Ureter (tissue), 1 donor: ENCODE data around the gene GALNT12. TPM values are rescaled to one million over a fixed set of nuclear protein-coding genes. Genes with fewer than 3 reads are reported as not detected.

Experiments used
- DNase-seq: peaks from one replicate; pipeline ENCODE4 v3.0.0-alpha.2; 2020; ENCODE audit warnings: low spot score
- total RNA-seq: library from RNA; stranded (reverse); gene quantifications from one replicate; pipeline ENCODE4 v1.2.4, GENCODE V29; 2023
- donor health status: DM: yes; HTN: yes; CAD: no.

The GALNT12 gene
- total RNA-seq, 1 donor from 2014 or later, result 38.5 TPM

DNA sequence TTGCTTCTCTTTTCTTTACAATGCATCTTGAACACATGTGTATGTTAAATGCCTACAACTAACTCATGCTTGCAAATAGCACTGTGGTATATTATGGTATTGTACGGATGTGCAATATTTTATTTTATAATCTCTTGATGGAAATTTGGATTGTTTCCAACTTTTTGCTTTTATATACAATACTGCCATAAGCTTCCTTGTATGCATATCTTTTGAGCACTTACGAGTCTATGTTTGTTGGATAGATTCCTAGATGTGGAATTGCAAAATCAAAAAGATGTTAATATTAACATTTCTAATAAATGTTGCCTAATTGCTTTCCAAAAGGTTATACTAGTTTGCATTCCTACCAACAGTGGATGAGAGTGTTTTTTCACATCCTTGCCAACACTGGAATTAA is 3.4 kb upstream of the GALNT12 start:
- DNase-seq, result no peak

GRCh38 chr9:98805506-98806272 is 1.8 kb upstream of the GALNT12 start:
- no peak for DNase-seq

DNA sequence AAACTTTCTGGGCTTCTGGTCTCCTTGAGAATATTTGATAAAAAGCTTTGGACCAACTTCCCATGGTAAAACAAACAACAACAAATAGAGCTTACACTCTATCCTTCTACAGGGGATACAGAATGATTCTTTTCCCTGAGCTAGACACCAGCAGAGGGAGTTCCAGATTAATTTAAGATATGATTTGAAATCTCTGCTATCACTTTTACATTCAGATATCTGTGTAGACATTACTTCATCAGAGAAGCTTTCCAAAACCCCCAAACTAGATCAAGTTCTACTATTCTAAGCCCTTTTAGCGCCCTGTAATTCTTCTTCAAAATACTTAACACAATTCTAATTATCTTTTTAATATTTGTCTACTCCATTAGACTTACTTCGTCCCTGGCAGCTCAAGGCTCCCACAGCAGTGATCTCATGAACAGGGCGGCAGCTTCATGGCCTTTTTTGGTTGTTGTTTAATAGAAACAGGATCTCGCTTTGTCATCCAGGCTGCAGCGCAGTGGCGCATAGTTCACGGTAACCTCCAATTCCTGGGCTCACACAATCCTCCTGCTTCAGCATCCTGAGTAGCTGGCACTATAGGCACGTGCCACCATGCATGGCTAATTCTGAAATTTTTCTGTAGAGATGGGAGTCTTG is 955 bp upstream of the GALNT12 start:
- DNase-seq, result no peak

- DNase-seq, result no peak
These were observed 335 bp downstream of the GALNT12 start for GRCh38 chr9:98807814-98808195.

- DNase-seq, result peak; percentile 82
These were observed 943 bp downstream of the GALNT12 start for GRCh38 chr9:98808411-98808815.

- DNase-seq, result no peak
These were observed 1.4 kb downstream of the GALNT12 start for GRCh38 chr9:98808875-98809274.

DNA sequence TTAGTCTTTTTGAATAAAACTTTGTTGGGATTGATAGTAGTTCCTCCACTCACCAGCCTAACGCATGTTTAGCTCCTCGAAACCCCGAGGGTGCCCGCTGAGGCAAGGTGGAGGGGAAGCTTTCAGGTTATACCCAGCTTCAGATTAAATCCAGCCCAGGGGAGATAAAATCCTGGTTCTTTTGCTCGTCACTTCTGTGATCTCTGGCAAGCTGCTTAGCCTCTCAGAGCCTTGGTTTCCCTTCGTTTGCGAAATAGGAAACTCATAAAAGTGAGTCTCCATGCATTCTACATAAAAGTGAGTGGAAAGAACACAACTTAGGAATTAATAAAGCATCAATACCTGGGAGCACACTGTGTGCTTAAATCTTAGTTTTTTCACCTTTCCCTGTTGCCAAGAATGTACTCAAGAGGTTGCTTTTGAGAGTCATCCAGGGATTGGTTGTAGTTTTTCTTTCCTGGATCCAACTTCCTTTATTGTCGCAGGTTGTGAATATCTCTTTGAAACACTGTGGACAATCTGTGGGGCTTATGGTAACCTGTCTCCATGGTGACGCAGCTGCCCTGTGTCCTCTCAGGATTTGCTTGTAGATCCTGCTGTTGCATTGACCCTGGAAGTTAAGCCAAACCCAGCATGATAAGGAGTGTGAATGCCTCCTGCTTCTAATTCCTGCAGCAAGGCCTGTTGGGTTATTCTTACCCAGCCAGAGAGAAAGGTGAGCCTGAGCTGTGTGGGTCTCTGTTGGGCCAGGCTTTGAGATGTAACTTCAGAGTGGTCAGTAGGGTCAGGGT is 2.0 kb downstream of the GALNT12 start:
- no peak for DNase-seq

DNA sequence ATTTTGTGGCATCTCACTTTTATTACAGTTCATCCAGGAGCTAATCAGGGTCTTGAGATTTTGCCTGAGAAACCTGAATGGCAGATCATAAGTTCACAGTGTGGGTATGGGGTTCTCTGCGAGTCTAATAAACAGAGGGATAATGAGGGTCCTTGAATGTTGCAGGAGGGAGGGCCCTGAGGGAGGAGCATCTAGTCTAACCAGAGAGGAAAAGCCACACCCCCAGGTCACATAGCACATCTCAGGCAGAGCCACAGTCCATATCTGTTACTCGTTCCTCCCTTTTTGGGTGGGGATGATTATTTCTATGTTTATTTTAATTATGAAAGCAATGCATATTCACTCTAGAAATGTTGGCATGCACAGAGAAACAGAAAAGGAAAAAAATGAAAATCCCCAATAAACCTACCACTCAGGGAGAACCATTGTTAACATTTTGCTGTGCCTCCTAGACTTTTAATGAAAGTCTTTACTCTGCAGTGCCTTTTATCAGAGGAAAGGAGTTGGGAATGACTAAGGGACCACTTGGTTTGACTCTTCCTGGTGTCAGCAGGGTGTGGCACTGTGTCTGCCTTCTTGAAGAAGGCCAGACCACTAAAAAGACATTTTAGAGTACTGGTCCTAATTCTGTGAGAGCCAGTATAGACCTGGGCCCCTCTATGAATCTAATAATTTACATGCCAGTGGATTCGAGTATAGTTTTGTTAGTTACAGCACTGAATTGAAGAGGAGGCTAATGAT is 2.8 kb downstream of the GALNT12 start:
- DNase-seq, result no peak

- DNase-seq, result no peak
These were observed 3.7 kb downstream of the GALNT12 start for GRCh38 chr9:98811051-98811650.

GRCh38 chr9:98815391-98815951 is 8.0 kb downstream of the GALNT12 start:
- DNase-seq, result no peak

DNA sequence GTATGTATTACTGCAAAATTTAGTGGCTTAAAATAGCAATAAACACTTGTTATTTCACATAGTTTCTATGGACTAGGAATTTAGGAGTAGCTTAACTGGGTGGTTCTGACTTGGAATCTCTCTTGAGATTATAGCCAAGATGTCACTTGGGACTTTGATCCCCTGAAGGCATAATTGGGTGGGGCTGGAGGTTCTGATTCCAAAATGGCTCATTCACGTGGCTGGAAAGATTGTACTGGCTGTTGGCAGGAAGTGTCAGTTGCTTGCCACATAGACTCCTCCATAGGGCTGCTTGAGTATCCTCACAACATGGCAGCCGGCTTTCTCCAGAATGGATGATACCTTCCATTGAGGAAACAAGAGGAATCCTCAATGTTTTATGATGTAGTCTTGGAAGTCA is 11.3 kb downstream of the GALNT12 start:
- DNase-seq, result no peak

- DNase-seq, result no peak
These were observed 11.8 kb downstream of the GALNT12 start for GRCh38 chr9:98819231-98819630.

DNA sequence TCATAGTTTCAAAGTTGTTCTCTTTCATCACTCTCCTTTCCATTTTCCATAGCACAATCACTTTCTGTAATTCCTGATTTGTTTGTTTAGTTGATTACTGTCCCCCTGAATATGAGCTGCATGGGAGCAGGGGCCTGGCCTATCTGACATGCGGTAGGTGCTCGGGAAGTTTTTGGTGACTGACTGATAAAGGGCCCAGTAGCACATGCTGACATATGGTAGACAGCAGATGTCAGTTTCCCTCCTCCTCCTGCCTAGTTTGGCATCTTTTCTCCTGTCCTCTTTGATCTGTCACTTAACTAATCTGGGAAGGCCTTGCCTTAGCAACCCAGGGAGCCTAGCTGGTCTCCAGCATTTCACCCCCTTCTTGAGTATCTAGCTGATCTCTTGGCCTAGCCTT is 14.4 kb downstream of the GALNT12 start:
- no peak for DNase-seq

GRCh38 chr9:98822661-98823060 is 15.2 kb downstream of the GALNT12 start:
- no peak for DNase-seq

GRCh38 chr9:98823666-98824334 is 16.3 kb downstream of the GALNT12 start:
- DNase-seq, result no peak

GRCh38 chr9:98825414-98825813 is 17.9 kb downstream of the GALNT12 start:
- DNase-seq, result no peak

DNA sequence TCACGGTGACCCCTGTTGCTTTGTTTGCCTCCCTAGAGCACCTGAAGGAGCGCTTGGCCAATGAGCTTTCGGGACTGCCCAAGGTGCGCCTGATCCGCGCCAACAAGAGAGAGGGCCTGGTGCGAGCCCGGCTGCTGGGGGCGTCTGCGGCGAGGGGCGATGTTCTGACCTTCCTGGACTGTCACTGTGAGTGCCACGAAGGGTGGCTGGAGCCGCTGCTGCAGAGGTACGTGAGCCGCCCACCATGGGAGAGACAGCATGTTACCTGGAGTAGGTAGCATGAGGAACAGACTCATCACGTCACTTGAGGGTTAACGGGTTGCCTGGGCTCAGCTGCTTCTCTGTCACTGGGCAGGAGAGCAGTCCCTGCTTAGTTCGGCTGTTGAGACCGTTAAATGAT is 19.2 kb downstream of the GALNT12 start:
- DNase-seq, result no peak

- no peak for DNase-seq
These were observed 22.3 kb downstream of the GALNT12 start for GRCh38 chr9:98829766-98830165.

GRCh38 chr9:98830554-98830953 is 23.1 kb downstream of the GALNT12 start:
- no peak for DNase-seq

- no peak for DNase-seq
These were observed 24.2 kb downstream of the GALNT12 start for GRCh38 chr9:98831696-98832095.

GRCh38 chr9:98832768-98833089 is 25.3 kb downstream of the GALNT12 start:
- no peak for DNase-seq
